ENCODE data around the gene FNBP1L. TPM values are rescaled to one million over a fixed set of nuclear protein-coding genes. Genes with fewer than 3 reads are reported as not detected.

The FNBP1L gene
- total RNA-seq, 1 donor from 2014 or later, result 40.6 TPM

DNA sequence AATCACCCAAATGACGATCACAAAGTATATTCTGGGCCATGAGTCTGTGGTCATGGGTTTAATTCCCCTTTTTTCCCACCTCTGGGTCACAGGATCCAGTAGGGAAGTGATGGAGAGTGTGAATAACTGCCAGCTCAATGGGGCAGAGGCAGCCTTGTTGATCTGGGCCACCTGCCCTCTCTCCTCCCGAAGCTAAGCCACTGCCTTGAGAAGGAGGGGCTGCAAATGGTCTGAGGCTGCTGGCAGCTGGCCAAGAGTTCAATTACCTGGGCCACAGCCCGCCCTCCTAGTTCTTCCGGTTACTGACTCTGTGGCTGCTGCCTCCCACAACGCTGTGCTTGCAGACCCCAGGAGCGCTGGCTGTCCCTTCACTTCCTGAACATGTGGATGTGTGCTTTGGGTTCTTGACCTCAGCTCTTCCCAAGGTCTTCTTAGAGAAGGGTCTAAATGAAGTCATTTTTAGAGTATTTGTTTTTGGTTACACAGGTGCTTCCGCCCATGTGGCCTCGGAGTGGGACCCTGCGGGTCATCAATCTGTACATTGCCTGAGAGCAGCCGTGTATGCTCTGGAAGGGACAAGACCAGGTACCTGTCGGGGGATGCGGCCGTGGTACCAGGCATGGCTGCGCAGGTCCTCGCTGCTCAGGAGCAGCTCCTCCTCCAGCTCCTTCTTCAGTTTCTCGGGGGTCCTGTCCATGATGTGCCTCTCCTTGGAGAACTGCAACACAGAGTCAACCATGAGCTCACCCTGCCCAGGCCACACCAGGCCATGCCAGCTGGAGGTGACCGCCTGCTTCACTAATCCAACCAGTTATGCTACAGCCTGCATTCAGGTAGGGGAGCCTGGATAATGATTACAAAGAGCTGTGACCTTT, 144.0 kb downstream of the FNBP1L start:
- TF ChIP-seq, protein P1, sequence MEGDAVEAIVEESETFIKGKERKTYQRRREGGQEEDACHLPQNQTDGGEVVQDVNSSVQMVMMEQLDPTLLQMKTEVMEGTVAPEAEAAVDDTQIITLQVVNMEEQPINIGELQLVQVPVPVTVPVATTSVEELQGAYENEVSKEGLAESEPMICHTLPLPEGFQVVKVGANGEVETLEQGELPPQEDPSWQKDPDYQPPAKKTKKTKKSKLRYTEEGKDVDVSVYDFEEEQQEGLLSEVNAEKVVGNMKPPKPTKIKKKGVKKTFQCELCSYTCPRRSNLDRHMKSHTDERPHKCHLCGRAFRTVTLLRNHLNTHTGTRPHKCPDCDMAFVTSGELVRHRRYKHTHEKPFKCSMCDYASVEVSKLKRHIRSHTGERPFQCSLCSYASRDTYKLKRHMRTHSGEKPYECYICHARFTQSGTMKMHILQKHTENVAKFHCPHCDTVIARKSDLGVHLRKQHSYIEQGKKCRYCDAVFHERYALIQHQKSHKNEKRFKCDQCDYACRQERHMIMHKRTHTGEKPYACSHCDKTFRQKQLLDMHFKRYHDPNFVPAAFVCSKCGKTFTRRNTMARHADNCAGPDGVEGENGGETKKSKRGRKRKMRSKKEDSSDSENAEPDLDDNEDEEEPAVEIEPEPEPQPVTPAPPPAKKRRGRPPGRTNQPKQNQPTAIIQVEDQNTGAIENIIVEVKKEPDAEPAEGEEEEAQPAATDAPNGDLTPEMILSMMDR (IDR thresholded peaks at IDR 0.05), result no peak
- peak overlapping the region; percentile 19 for H3K27ac ChIP-seq
- ATAC-seq, result peak; percentile 66 to 67

DNA sequence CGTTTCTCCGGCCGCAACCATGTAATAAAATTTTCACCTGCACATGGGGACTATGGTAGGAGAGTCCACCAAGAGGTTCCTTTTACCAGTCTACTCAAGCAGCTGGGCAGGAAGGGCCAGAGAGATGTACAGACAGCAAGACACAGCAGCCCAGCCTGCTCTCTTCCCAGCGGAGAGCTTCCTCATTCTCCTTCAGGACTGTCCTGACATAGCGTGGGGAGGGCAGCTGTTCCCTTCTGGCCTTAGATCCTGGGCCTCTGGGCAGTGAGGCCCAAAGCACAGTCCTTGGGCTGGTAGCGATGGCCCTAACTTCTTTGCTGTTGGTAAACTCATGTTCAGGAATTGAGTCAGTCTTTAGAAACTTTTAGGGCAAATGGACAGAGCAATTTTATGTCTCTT, 144.6 kb downstream of the FNBP1L start:
- Histone ChIP-seq H3K36me3 (peaks cover 33% of the 10 kb centered on the region), H3K9me3 (no peaks in the 10 kb centered on the region), H3K27ac (no peak overlapping the region), H3K4me3 (no peak overlapping the region), H3K4me1 (peaks cover 22% of the 10 kb centered on the region), H3K27me3 (ENCODE audit: low read depth) (no peaks in the 10 kb centered on the region)
- TF ChIP-seq, protein P1 (IDR thresholded peaks at IDR 0.05), result no peak
- no peak for DNase-seq
- peak; percentile 36 to 47 for ATAC-seq
- intact Hi-C loops (cut with DNase I), result no loop called here

More for the DNA sequence above, 144.0 kb downstream of the FNBP1L start:
- H3K4me1 ChIP-seq, result peaks cover 18% of the 10 kb centered on the region
- peak; percentile 76 for DNase-seq
- H3K27me3 ChIP-seq (ENCODE audit: low read depth), result no peaks in the 10 kb centered on the region
- H3K4me3 ChIP-seq, result no peak overlapping the region
- intact Hi-C loops (cut with DNase I), result no loop called here
- H3K9me3 ChIP-seq, result no peaks in the 10 kb centered on the region
- peaks cover 39% of the 10 kb centered on the region for H3K36me3 ChIP-seq

DNA sequence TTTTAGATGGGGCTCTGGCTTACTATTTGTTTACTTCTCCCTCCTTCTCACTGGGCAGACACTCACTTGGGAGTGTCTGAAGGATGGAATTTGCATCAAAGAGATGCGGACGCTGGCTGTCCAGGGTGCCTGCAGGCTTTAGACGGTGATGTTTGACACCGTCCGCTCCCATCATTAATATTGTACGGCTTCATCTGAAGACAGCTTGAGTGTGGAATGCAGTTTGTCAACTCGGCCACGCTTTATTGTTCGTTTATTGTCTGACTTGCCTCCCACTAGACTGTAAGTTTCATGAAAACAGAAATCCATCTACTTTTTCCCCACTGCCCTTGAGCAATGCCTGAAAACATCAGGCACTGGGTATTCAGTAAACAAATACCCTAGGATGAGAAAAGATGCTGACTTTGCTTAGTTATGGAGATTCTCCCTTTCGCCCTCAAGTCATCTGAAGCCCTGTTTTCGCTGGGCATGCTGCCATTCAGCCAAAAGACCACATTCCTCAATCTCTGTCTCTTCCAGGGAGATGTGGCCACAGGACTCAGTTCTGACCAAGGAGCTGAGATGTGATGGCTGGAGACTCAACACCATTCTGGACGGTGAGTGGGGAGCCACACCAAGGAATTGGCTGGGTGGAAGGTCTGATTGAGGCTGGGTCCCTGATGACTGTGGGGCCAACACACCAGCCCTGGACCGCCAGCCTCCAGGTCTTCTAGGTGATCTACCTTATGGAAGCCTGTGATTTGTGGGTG, 146.1 kb downstream of the FNBP1L start:
- DNase-seq (no peak), ATAC-seq (no peak)
- Histone ChIP-seq H3K9me3 (no peaks in the 10 kb centered on the region), H3K4me3 (no peak overlapping the region), H3K27ac (no peak overlapping the region), H3K27me3 (ENCODE audit: low read depth) (no peaks in the 10 kb centered on the region), H3K36me3 (peaks cover 19% of the 10 kb centered on the region), H3K4me1 (peaks cover 33% of the 10 kb centered on the region)
- intact Hi-C loops (cut with DNase I), result no loop called here
- TF ChIP-seq, protein P1 (IDR thresholded peaks at IDR 0.05), result no peak

DNA sequence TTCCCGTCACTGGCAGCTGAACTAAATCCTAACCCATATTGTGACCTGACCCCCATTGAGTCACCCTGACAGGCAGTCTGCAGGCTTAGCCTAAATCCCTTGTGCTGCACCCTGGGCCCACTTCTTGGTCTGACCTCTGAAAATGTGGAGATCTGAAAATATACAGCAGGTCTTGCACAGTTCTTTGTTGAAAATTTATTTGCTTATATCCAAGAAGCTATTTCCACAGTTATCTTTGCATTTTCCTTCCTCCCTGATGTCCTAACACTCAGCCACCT, 146.6 kb downstream of the FNBP1L start:
- peaks cover 33% of the 10 kb centered on the region for H3K4me1 ChIP-seq
- no peak overlapping the region for H3K27ac ChIP-seq
- peaks cover 14% of the 10 kb centered on the region for H3K36me3 ChIP-seq
- no peaks in the 10 kb centered on the region for H3K9me3 ChIP-seq
- H3K4me3 ChIP-seq, result no peak overlapping the region
- no peak for DNase-seq
- intact Hi-C loops (cut with DNase I), result no loop called here
- TF ChIP-seq, protein P1 (IDR thresholded peaks at IDR 0.05), result no peak
- H3K27me3 ChIP-seq (ENCODE audit: low read depth), result no peaks in the 10 kb centered on the region
- no peak for ATAC-seq

DNA sequence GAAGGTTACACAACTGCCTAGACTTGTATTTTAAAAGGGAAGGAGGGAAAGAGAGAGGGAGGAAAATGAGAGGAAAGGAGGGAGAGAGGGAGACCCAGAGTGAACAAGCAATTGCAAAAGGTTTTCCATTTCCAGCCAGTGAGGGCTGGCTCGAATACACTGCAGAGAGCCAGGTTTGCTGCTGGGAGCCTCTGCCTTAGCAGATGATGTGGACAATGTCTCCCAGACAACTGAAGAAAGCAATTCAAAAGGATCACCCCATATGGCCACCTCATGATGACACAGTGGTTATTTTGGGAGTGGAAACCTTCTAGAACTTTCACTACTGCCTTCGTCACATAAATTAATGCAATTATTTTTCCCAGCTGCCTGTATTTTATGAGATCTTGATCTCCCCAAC, 147.3 kb downstream of the FNBP1L start:
- TF ChIP-seq, protein P1 (IDR thresholded peaks at IDR 0.05), result no peak
- H3K4me1 ChIP-seq, result peaks cover 33% of the 10 kb centered on the region
- no peaks in the 10 kb centered on the region for H3K27me3 ChIP-seq (ENCODE audit: low read depth)
- H3K4me3 ChIP-seq, result no peak overlapping the region
- DNase-seq, result no peak
- no peak for ATAC-seq
- H3K9me3 ChIP-seq, result no peaks in the 10 kb centered on the region
- intact Hi-C loops (cut with DNase I), result no loop called here
- H3K27ac ChIP-seq, result no peak overlapping the region
- H3K36me3 ChIP-seq, result peaks cover 9% of the 10 kb centered on the region

Measured in lower lobe of right lung (tissue), 2 donors.